Measurements from ENCODE around the gene KLF6. TPM values are rescaled to one million over a fixed set of nuclear protein-coding genes. Genes with fewer than 3 reads are reported as not detected.

KLF6 gene
- total RNA-seq, 1 experiment from 2014 or later = 27.9 TPM

- no peak for TF ChIP-seq ATF3 (CRISPR knock-in tag; conservative IDR thresholded peaks at IDR 0.05)
- TF ChIP-seq GTF2I (CRISPR knock-in tag; conservative IDR thresholded peaks at IDR 0.05) = no peak
- no peak for TF ChIP-seq CREB1 (CRISPR knock-in tag; IDR thresholded peaks at IDR 0.05)
- TF ChIP-seq ELF4 (CRISPR knock-in tag; IDR thresholded peaks at IDR 0.05; ENCODE audit: low read depth) = no peak
- no peak for TF ChIP-seq ZNF317 (CRISPR knock-in tag; IDR thresholded peaks at IDR 0.05; ENCODE audit: borderline replicate concordance, low read depth)
- TF ChIP-seq TP53 (CRISPR knock-in tag; IDR thresholded peaks at IDR 0.05) = no peak
- no peak for TF ChIP-seq USF2 (CRISPR knock-in tag; IDR thresholded peaks at IDR 0.05)
- peak; percentile 71; the same call in 1 of the 2 replicates for TF ChIP-seq E2F1 (CRISPR knock-in tag; IDR thresholded peaks at IDR 0.05)
- TF ChIP-seq ZNF138 (CRISPR knock-in tag; conservative IDR thresholded peaks at IDR 0.05) = no peak
- TF ChIP-seq ZBTB43 (CRISPR knock-in tag; IDR thresholded peaks at IDR 0.05) = no peak
- peak; percentile 57; the same call in 1 of the 2 replicates for TF ChIP-seq JUN (CRISPR knock-in tag; IDR thresholded peaks at IDR 0.05)
- TF ChIP-seq STAT6 (CRISPR knock-in tag; conservative IDR thresholded peaks at IDR 0.05; ENCODE audit: low read depth) = no peak
- no peak for TF ChIP-seq ZMAT4 (CRISPR knock-in tag; IDR thresholded peaks at IDR 0.05)
- no peak for TF ChIP-seq IRF2 (CRISPR knock-in tag; IDR thresholded peaks at IDR 0.05; ENCODE audit: borderline replicate concordance, low read depth)
- no peak for TF ChIP-seq ZNF425 (CRISPR knock-in tag; conservative IDR thresholded peaks at IDR 0.05)
- no peak for TF ChIP-seq NR3C1 (CRISPR knock-in tag; conservative IDR thresholded peaks at IDR 0.05; ENCODE audit: low read depth)
- no peak for TF ChIP-seq MLX (CRISPR knock-in tag; IDR thresholded peaks at IDR 0.05)
- no peak for TF ChIP-seq CBFB (CRISPR knock-in tag; IDR thresholded peaks at IDR 0.05; ENCODE audit: low read depth)
- TF ChIP-seq ZNF263 (CRISPR knock-in tag; IDR thresholded peaks at IDR 0.05; ENCODE audit: low read depth) = no peak
- no peak for TF ChIP-seq MXD4 (CRISPR knock-in tag; IDR thresholded peaks at IDR 0.05; ENCODE audit: borderline replicate concordance)
- TF ChIP-seq ZNF532 (CRISPR knock-in tag; IDR thresholded peaks at IDR 0.05; ENCODE audit: borderline replicate concordance) = no peak
- peak; percentile 3; the same call in 1 of the 2 replicates for TF ChIP-seq SP1 (CRISPR knock-in tag; conservative IDR thresholded peaks at IDR 0.05)
- no peak for TF ChIP-seq E2F5 (CRISPR knock-in tag; IDR thresholded peaks at IDR 0.05)
Measured at GRCh38 chr10:3784510-3785250, at the start of gene KLF6 (continued).
